Large intestine (tissue), 3 donors: Measurements from ENCODE around the gene SAA4. TPM values are rescaled to one million over a fixed set of nuclear protein-coding genes. Genes with fewer than 3 reads are reported as not detected.
A peak's percentile ranks its signal among the peaks of the same experiment; 100 is the strongest.
"Not testable (repeated sequence)": the region's sequence is repeated elsewhere in the genome, so short reads cannot be mapped to it uniquely, and the experiment has no call there.

Source experiments
- DNase-seq, 2 donors: peaks; one replicate each; pipeline versions ENCODE4 v3.0.0 to v3.0.0-alpha.2; 2013
- H3K27ac ChIP-seq: one replicate; pipeline ENCODE4 v1.5.1; 2013; ENCODE audit warnings: low read length
- H3K27me3 ChIP-seq: 2 replicates; pipeline ENCODE4 v1.6.1; 2013; ENCODE audit warnings: low read length; ENCODE audit not compliant: control insufficient read depth, insufficient read depth
- H3K36me3 ChIP-seq: 2 replicates; pipeline ENCODE4 v1.6.1; 2013; ENCODE audit warnings: low read length; ENCODE audit not compliant: control insufficient read depth, insufficient read depth
- H3K4me1 ChIP-seq: one replicate; pipeline ENCODE4 v1.6.1; 2013; ENCODE audit warnings: low read length; ENCODE audit not compliant: control insufficient read depth, insufficient read depth
- H3K4me3 ChIP-seq: one replicate; pipeline ENCODE4 v1.5.1; 2013; ENCODE audit warnings: low read length
- H3K9me3 ChIP-seq: one replicate; pipeline ENCODE4 v1.6.1; 2013; ENCODE audit warnings: mild to moderate bottlenecking, low read depth, low read length, moderate library complexity; ENCODE audit not compliant: control insufficient read depth
- WGBS: methylation state at CpG from one replicate; pipeline ENCODE4 v1.1.5; 2013; ENCODE audit warnings: low lambda C conversion rate; ENCODE audit not compliant: insufficient coverage; 5-methylcytosine and 5-hydroxymethylcytosine counted together
- polyA plus RNA-seq: library from polyadenylated mRNA; unstranded; fragments of 120-200 nt; gene quantifications from one replicate; pipeline ENCODE4 v1.2.1, GENCODE V29; 2013

SAA4 gene
- polyA plus RNA-seq, 1 donor, result not detected

GRCh38 chr11:18264677-18265555 lies 28.3 kb upstream of the SAA4 start:
- no peak for DNase-seq
- Histone ChIP-seq H3K27me3 (peaks cover 5% of the 10 kb centered on the region), H3K9me3 (no peaks in the 10 kb centered on the region), H3K36me3 (no peaks in the 10 kb centered on the region), H3K4me3 (no peak overlapping the region), H3K4me1 (no peaks in the 10 kb centered on the region), H3K27ac (no peak overlapping the region)
- WGBS, result 80% methylated on average over 1 of the region's 1 CpG

- Histone ChIP-seq H3K36me3 (no peaks in the 10 kb centered on the region), H3K9me3 (no peaks in the 10 kb centered on the region), H3K4me1 (no peaks in the 10 kb centered on the region), H3K4me3 (no peak overlapping the region), H3K27ac (no peak overlapping the region), H3K27me3 (peaks cover 5% of the 10 kb centered on the region)
- WGBS, result 71% methylated on average over 1 of the region's 4 CpGs
- DNase-seq, result no peak
Observed at GRCh38 chr11:18264035-18264434, 27.4 kb upstream of the SAA4 start.

- DNase-seq, H3K4me1 ChIP-seq, H3K27me3 ChIP-seq, H3K27ac ChIP-seq, H3K4me3 ChIP-seq, H3K36me3 ChIP-seq, H3K9me3 ChIP-seq: not testable (repeated sequence)
- 100% methylated on average over 2 of the region's 8 CpGs for WGBS
Observed at GRCh38 chr11:18262681-18263350, 26.2 kb upstream of the SAA4 start.

- H3K36me3 ChIP-seq, result no peaks in the 10 kb centered on the region
- H3K9me3 ChIP-seq, result no peaks in the 10 kb centered on the region
- no peak overlapping the region for H3K4me3 ChIP-seq
- no peak for DNase-seq
- H3K27ac ChIP-seq, result no peak overlapping the region
- 81% methylated on average over 3 of the region's 14 CpGs for WGBS
- peaks cover 5% of the 10 kb centered on the region for H3K27me3 ChIP-seq
- H3K4me1 ChIP-seq, result no peaks in the 10 kb centered on the region
Observed at GRCh38 chr11:18261721-18262120, 25.1 kb upstream of the SAA4 start.

- Histone ChIP-seq H3K9me3 (no peaks in the 10 kb centered on the region), H3K36me3 (no peaks in the 10 kb centered on the region), H3K4me1 (no peaks in the 10 kb centered on the region), H3K4me3 (no peak overlapping the region), H3K27ac (no peak overlapping the region), H3K27me3 (no peaks in the 10 kb centered on the region)
- DNase-seq, result peak in 1 of 2 donors; percentile 41
Observed at GRCh38 chr11:18259259-18259658, 22.7 kb upstream of the SAA4 start.

GRCh38 chr11:18254781-18255361 lies 18.3 kb upstream of the SAA4 start:
- no peak overlapping the region for H3K4me3 ChIP-seq
- H3K27ac ChIP-seq, result no peak overlapping the region
- no peaks in the 10 kb centered on the region for H3K36me3 ChIP-seq
- H3K9me3 ChIP-seq, result no peaks in the 10 kb centered on the region
- no peaks in the 10 kb centered on the region for H3K27me3 ChIP-seq
- DNase-seq, result no peak
- WGBS, result no CpG with 5 or more reads among the region's 2 CpGs
- no peaks in the 10 kb centered on the region for H3K4me1 ChIP-seq

- Histone ChIP-seq H3K36me3 (no peaks in the 10 kb centered on the region), H3K4me1 (no peaks in the 10 kb centered on the region), H3K9me3 (no peaks in the 10 kb centered on the region), H3K27ac (no peak overlapping the region), H3K4me3 (no peak overlapping the region), H3K27me3 (no peaks in the 10 kb centered on the region)
- DNase-seq, result no peak
- WGBS, result no CpG with 5 or more reads among the region's 11 CpGs
Observed at GRCh38 chr11:18253778-18254338, 17.3 kb upstream of the SAA4 start.

GRCh38 chr11:18253233-18253632 lies 16.6 kb upstream of the SAA4 start:
- Histone ChIP-seq H3K9me3 (no peaks in the 10 kb centered on the region), H3K4me3 (no peak overlapping the region), H3K4me1 (no peaks in the 10 kb centered on the region), H3K27ac (no peak overlapping the region), H3K27me3 (no peaks in the 10 kb centered on the region), H3K36me3 (no peaks in the 10 kb centered on the region)
- DNase-seq, result peak in 1 of 2 donors; percentile 8
- WGBS, result 50% methylated on average over 2 of the region's 3 CpGs

- H3K27me3 ChIP-seq, result no peaks in the 10 kb centered on the region
- no peaks in the 10 kb centered on the region for H3K4me1 ChIP-seq
- WGBS, result no CpG with 5 or more reads among the region's 5 CpGs
- no peak for DNase-seq
- no peak within 1 kb of the TSS for H3K27ac ChIP-seq
- no peak within 1 kb of the TSS for H3K4me3 ChIP-seq
- no peaks in the 10 kb centered on the region for H3K9me3 ChIP-seq
- H3K36me3 ChIP-seq, result no peaks in the 10 kb centered on the region
Observed at GRCh38 chr11:18248561-18248960, 12.0 kb upstream of the SAA4 start, which contains the start of gene SAA2. SAA2 (minus strand) TSS chr11:18248668; CDS start chr11:18248011, 657 bp downstream.

GRCh38 chr11:18247191-18247581 lies 10.6 kb upstream of the SAA4 start:
- not testable (repeated sequence) for H3K27me3 ChIP-seq, H3K27ac ChIP-seq, DNase-seq, H3K36me3 ChIP-seq, H3K4me1 ChIP-seq, H3K4me3 ChIP-seq, H3K9me3 ChIP-seq
- WGBS, result no CpG with 5 or more reads among the region's 6 CpGs
